H9 (cell line): ENCODE results near the gene MYLK. TPM values are rescaled to one million over a fixed set of nuclear protein-coding genes. Genes with fewer than 3 reads are reported as not detected.

Experiments used
- DNase-seq: peaks from one replicate; pipeline ENCODE4 v3.0.0-alpha.2; 2017
- H2AFZ ChIP-seq: one replicate; pipeline ENCODE4 v1.6.1; 2013; ENCODE audit warnings: mild to moderate bottlenecking, low read length, control low read depth, moderate library complexity
- H2AK5ac ChIP-seq: 2 replicates; pipeline ENCODE4 v1.6.1; 2013; ENCODE audit warnings: low read length, control low read depth, mixed read lengths; ENCODE audit not compliant: insufficient read length
- H2BK120ac ChIP-seq: one replicate; pipeline ENCODE4 v1.6.1; 2013; ENCODE audit warnings: low read depth, mild to moderate bottlenecking, low read length, control low read depth, inconsistent platforms; ENCODE audit not compliant: poor library complexity, severe bottlenecking
- H2BK12ac ChIP-seq: 2 replicates; pipeline ENCODE4 v1.6.1; 2013; ENCODE audit warnings: low read length, control low read depth, mixed read lengths, low read depth; ENCODE audit not compliant: insufficient read length
- H2BK15ac ChIP-seq: 2 replicates; pipeline ENCODE4 v1.6.1; 2013; ENCODE audit warnings: low read depth, low read length, control low read depth
- H2BK20ac ChIP-seq: one replicate; pipeline ENCODE4 v1.6.1; 2013; ENCODE audit warnings: low read depth, mild to moderate bottlenecking, low read length, control low read depth, inconsistent platforms; ENCODE audit not compliant: poor library complexity, severe bottlenecking
- H2BK5ac ChIP-seq: 2 replicates; pipeline ENCODE4 v1.6.1; 2013; ENCODE audit warnings: low read length, control low read depth, mixed read lengths; ENCODE audit not compliant: insufficient read length
- H3K14ac ChIP-seq: 2 replicates; pipeline ENCODE4 v1.6.1; 2013; ENCODE audit warnings: low read length, control low read depth; ENCODE audit not compliant: insufficient read depth
- H3K18ac ChIP-seq: 2 replicates; pipeline ENCODE4 v1.6.1; 2013; ENCODE audit warnings: low read depth, mild to moderate bottlenecking, mixed read lengths, low read length, control low read depth; ENCODE audit not compliant: insufficient read length
- H3K23ac ChIP-seq: 2 replicates; pipeline ENCODE4 v1.6.1; 2013; ENCODE audit warnings: low read length, control low read depth, mixed read lengths, low read depth; ENCODE audit not compliant: insufficient read length
- H3K23me2 ChIP-seq: 2 replicates; pipeline ENCODE4 v1.6.1; 2013; ENCODE audit warnings: low read depth, mild to moderate bottlenecking, mixed read lengths, low read length, control low read depth; ENCODE audit not compliant: insufficient read length, poor library complexity, severe bottlenecking
- H3K27ac ChIP-seq: 2 replicates; pipeline ENCODE4 v1.5.1; 2013; ENCODE audit warnings: low read length, control low read depth, mixed read lengths, low read depth; ENCODE audit not compliant: insufficient read length
- H3K27me3 ChIP-seq: 2 replicates; pipeline ENCODE4 v1.6.1; 2013; ENCODE audit warnings: low read length, control low read depth, inconsistent platforms; ENCODE audit not compliant: insufficient read depth
- H3K4ac ChIP-seq: 2 replicates; pipeline ENCODE4 v1.6.1; 2013; ENCODE audit warnings: low read depth, mild to moderate bottlenecking, control low read depth, inconsistent platforms, low read length, moderate library complexity
- H3K4me1 ChIP-seq: 2 replicates; pipeline ENCODE4 v1.6.1; 2013; ENCODE audit warnings: low read length, control low read depth, inconsistent platforms; ENCODE audit not compliant: insufficient read depth
- H3K4me2 ChIP-seq: 2 replicates; pipeline ENCODE4 v1.6.1; 2013; ENCODE audit warnings: low read length, control low read depth, mixed read lengths; ENCODE audit not compliant: insufficient read length, insufficient read depth
- H3K56ac ChIP-seq: 2 replicates; pipeline ENCODE4 v1.6.1; 2013; ENCODE audit warnings: low read depth, mild to moderate bottlenecking, mixed read lengths, low read length, control low read depth; ENCODE audit not compliant: insufficient read length
- H3K79me1 ChIP-seq: 2 replicates; pipeline ENCODE4 v1.6.1; 2013; ENCODE audit warnings: low read depth, mild to moderate bottlenecking, moderate library complexity, low read length, control low read depth, inconsistent platforms; ENCODE audit not compliant: insufficient read depth, poor library complexity, severe bottlenecking
- H3K79me2 ChIP-seq: 2 replicates; pipeline ENCODE4 v1.6.1; 2013; ENCODE audit warnings: low read length, control low read depth, inconsistent platforms; ENCODE audit not compliant: insufficient read depth
- H3K9ac ChIP-seq: 2 replicates; pipeline ENCODE4 v1.6.1; 2013; ENCODE audit warnings: low read length, control low read depth, mixed read lengths; ENCODE audit not compliant: insufficient read length; ENCODE audit errors: extremely low read depth
- H3K9me3 ChIP-seq: one replicate; pipeline ENCODE4 v1.6.1; 2013; ENCODE audit warnings: low read depth, low read length, inconsistent platforms; ENCODE audit not compliant: control insufficient read depth
- H3T11ph ChIP-seq: one replicate; pipeline ENCODE4 v1.6.1; 2013; ENCODE audit warnings: mild to moderate bottlenecking, low read length, control low read depth, inconsistent platforms
- H4K20me1 ChIP-seq: one replicate; pipeline ENCODE4 v1.6.1; 2013; ENCODE audit not compliant: control insufficient read depth, insufficient read length, insufficient read depth
- H4K5ac ChIP-seq: 2 replicates; pipeline ENCODE4 v1.6.1; 2013; ENCODE audit warnings: low read depth, mild to moderate bottlenecking, mixed read lengths, low read length, control low read depth; ENCODE audit not compliant: insufficient read length
- H4K8ac ChIP-seq: replicated peaks from 2 replicates; pipeline ENCODE4 v1.6.1; 2013; ENCODE audit warnings: low read length, control low read depth, mixed read lengths, low read depth; ENCODE audit not compliant: insufficient read length
- H4K91ac ChIP-seq: 2 replicates; pipeline ENCODE4 v1.6.1; 2013; ENCODE audit warnings: low read depth, mild to moderate bottlenecking, moderate library complexity, mixed read lengths, low read length, control low read depth; ENCODE audit not compliant: insufficient read length
- H3K27ac Mint-ChIP-seq, 3 experiments: 2 replicates in 2 of 3; 3 replicates in 1 of 3; pipeline ENCODE4 v1.8.0; 2020 to 2021; ENCODE audit warnings: mixed read lengths in 3 of 3, mild to moderate bottlenecking in 1 of 3, moderate library complexity in 1 of 3
- H3K27me3 Mint-ChIP-seq: 2 replicates; pipeline ENCODE4 v1.8.0; 2021; ENCODE audit warnings: low read depth, mild to moderate bottlenecking, moderate library complexity, mixed read lengths
- H3K36me3 Mint-ChIP-seq, 3 experiments: 2 replicates in 2 of 3; 3 replicates in 1 of 3; pipeline ENCODE4 v1.8.0; 2020 to 2021; ENCODE audit warnings: low read depth in 3 of 3, mixed read lengths in 3 of 3; ENCODE audit not compliant: insufficient read depth in 1 of 3
- H3K4me1 Mint-ChIP-seq, 2 experiments: 2 replicates each; pipeline ENCODE4 v1.8.0; 2020; ENCODE audit warnings: mixed read lengths in 2 of 2
- H3K4me3 Mint-ChIP-seq, 2 experiments: 2 replicates in 1 of 2; 3 replicates in 1 of 2; pipeline ENCODE4 v1.8.0; 2020 to 2021; ENCODE audit warnings: mild to moderate bottlenecking in 2 of 2, mixed read lengths in 2 of 2, moderate library complexity in 1 of 2
- H3K9me3 Mint-ChIP-seq, 2 experiments: 2 replicates in 1 of 2; 3 replicates in 1 of 2; pipeline ENCODE4 v1.8.0; 2020; ENCODE audit warnings: mild to moderate bottlenecking in 2 of 2, mixed read lengths in 2 of 2, moderate library complexity in 1 of 2
- WGBS: extraction: QIAGEN DNeasy Blood & Tissue Kit; methylation state at CpG from one replicate; pipeline ENCODE4 v1.1.7; 2013; ENCODE audit warnings: missing lambda C conversion rate, low lambda C conversion rate, mixed read lengths; ENCODE audit not compliant: insufficient read length; ENCODE audit errors: extremely low coverage; 5-methylcytosine and 5-hydroxymethylcytosine counted together
- total RNA-seq: library from RNA; stranded (reverse); gene quantifications from 2 replicates; pipeline ENCODE4 v1.2.1, GENCODE V29; 2021
- TF ChIP-seq, protein P1 (sequence below): fragments of 200-600 bp; sonication (generic); conservative IDR thresholded peaks from 3 replicates; pipeline ENCODE4 v1.8.0; 2021; ENCODE audit warnings: antibody characterized with exemption, mild to moderate bottlenecking

Gene MYLK
- total RNA-seq, 1 experiment from 2014 or later = 10.1 TPM

DNA sequence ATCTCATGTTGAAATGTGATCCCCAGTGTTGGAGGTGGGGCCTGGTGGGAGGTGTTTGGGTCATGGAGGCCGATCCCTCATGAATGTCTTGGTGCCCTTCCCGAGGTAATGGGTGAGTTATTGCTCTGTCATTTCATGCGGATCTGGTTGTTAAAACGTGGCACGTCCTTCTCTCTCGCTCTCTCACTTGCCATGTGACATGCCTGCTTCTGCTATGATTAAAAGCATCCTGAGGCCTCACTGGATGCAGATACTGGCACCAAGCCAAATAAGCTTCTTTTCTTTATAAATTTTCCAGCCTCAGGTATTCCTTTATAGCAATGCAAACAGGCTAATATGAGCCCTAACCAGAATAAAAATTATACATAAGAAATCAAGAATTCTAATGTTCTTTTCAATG lies 267.5 kb downstream of the MYLK start:
- peaks cover 0 to 2% (median 1%) of the 10 kb centered on the region in 3 experiments; a peak in 2 of 7 replicates for H3K36me3 Mint-ChIP-seq
- Histone ChIP-seq H3K23me2 (no peaks in the 10 kb centered on the region), H3K14ac (no peak overlapping the region), H4K5ac (no peak overlapping the region), H3K56ac (no peak overlapping the region), H4K20me1 (no peaks in the 10 kb centered on the region), H3K23ac (no peak overlapping the region), H3K79me1 (no peaks in the 10 kb centered on the region), H3K9ac (no peak overlapping the region), H3K27ac (no peak overlapping the region), H4K91ac (no peak overlapping the region), H2BK15ac (no peak overlapping the region), H2BK20ac (no peak overlapping the region), H2BK5ac (no peak overlapping the region), H3K27me3 (no peaks in the 10 kb centered on the region), H4K8ac (no peak overlapping the region), H3K9me3 (no peaks in the 10 kb centered on the region), H3K4me1 (peaks cover 5% of the 10 kb centered on the region), H3K4me2 (no peak overlapping the region), H2AK5ac (no peak overlapping the region), H2AFZ (no peak overlapping the region), H3K18ac (no peak overlapping the region), H2BK12ac (no peak overlapping the region), H3T11ph (no peak overlapping the region), H2BK120ac (no peak overlapping the region), H3K4ac (no peak overlapping the region), H3K79me2 (no peaks in the 10 kb centered on the region)
- H3K9me3 Mint-ChIP-seq = no peaks in the 10 kb centered on the region
- H3K27me3 Mint-ChIP-seq = no peaks in the 10 kb centered on the region
- TF ChIP-seq, protein P1, sequence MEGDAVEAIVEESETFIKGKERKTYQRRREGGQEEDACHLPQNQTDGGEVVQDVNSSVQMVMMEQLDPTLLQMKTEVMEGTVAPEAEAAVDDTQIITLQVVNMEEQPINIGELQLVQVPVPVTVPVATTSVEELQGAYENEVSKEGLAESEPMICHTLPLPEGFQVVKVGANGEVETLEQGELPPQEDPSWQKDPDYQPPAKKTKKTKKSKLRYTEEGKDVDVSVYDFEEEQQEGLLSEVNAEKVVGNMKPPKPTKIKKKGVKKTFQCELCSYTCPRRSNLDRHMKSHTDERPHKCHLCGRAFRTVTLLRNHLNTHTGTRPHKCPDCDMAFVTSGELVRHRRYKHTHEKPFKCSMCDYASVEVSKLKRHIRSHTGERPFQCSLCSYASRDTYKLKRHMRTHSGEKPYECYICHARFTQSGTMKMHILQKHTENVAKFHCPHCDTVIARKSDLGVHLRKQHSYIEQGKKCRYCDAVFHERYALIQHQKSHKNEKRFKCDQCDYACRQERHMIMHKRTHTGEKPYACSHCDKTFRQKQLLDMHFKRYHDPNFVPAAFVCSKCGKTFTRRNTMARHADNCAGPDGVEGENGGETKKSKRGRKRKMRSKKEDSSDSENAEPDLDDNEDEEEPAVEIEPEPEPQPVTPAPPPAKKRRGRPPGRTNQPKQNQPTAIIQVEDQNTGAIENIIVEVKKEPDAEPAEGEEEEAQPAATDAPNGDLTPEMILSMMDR = no peak
- no peak for DNase-seq
- H3K4me3 Mint-ChIP-seq = no peak overlapping the region
- no CpG with 5 or more reads among the region's 6 CpGs for whole genome bisulfite sequencing
- peak overlapping the region in 1 of 3 experiments; percentile 85; a peak in 1 of 7 replicates for H3K27ac Mint-ChIP-seq
- H3K4me1 Mint-ChIP-seq = peaks cover 9 to 12% of the 10 kb centered on the region in 2 experiments
